ENCODE measurements around the gene S1PR2.

DNA sequence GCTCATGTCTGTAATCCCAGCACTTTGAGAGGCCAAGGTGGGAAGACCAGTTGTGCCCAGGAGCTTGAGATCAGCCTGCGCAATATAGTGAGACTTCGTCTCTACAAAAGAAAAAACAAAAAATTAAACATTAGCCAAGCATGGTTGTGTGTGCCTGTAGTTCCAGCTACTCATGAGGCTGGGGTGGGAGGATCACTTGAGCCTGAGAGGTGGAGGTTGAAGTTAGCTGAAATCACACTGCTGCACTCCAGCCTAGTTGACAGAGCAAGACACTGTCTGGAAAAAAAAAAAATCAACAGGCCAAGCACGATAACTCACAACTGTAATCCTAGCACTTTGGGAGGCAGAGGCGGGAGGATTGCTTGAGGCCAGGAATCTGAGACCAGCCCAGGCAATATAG is 3.9 kb upstream of the S1PR2 start:
- TF ChIP-seq CTCF (IDR thresholded peaks at IDR 0.05) (no peak), POLR2A (IDR thresholded peaks at IDR 0.05) (no peak)
